IPS-18a (cell line): ENCODE data around the gene KCNIP3.

Source experiments
- H3K27ac ChIP-seq: one replicate; pipeline ENCODE4 v1.5.1; 2013; ENCODE audit warnings: low read length
- H3K27me3 ChIP-seq: one replicate; pipeline ENCODE4 v1.6.1; 2013; ENCODE audit warnings: mild to moderate bottlenecking, low read length; ENCODE audit not compliant: control insufficient read depth, insufficient read depth
- H3K36me3 ChIP-seq: one replicate; pipeline ENCODE4 v1.6.1; 2013; ENCODE audit warnings: low read depth, low read length; ENCODE audit not compliant: control insufficient read depth
- H3K4me1 ChIP-seq: one replicate; pipeline ENCODE4 v1.6.1; 2013; ENCODE audit warnings: low read depth, low read length; ENCODE audit not compliant: control insufficient read depth
- H3K4me3 ChIP-seq: one replicate; pipeline ENCODE4 v1.5.1; 2013; ENCODE audit warnings: low read length
- H3K9ac ChIP-seq: one replicate; pipeline ENCODE4 v1.6.1; 2013; ENCODE audit warnings: mild to moderate bottlenecking, low read length, moderate library complexity
- H3K9me3 ChIP-seq: one replicate; pipeline ENCODE4 v1.6.1; 2013; ENCODE audit warnings: low read depth, low read length; ENCODE audit not compliant: control insufficient read depth

The KCNIP3 gene

DNA sequence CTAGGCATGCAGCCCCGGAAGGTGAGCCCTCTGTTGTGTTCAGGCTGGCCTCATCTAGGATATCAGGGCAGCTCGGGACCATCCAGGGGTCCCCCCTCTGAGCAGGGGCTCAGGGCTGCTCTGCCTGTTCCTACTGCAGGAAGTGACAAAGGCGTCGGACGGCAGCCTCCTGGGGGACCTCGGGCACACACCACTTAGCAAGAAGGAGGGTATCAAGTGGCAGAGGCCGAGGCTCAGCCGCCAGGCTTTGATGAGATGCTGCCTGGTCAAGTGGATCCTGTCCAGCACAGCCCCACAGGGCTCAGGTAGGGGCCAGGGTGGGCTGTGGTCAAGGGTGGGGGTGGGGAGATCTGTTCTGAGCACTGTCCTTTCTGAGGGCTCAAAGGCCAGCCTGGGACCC lies 13.1 kb downstream of the KCNIP3 start:
- Histone ChIP-seq H3K27me3 (no peaks in the 10 kb centered on the region), H3K27ac (no peak overlapping the region), H3K9me3 (no peaks in the 10 kb centered on the region), H3K4me3 (no peak overlapping the region), H3K9ac (no peak overlapping the region), H3K4me1 (no peaks in the 10 kb centered on the region), H3K36me3 (no peaks in the 10 kb centered on the region)

DNA sequence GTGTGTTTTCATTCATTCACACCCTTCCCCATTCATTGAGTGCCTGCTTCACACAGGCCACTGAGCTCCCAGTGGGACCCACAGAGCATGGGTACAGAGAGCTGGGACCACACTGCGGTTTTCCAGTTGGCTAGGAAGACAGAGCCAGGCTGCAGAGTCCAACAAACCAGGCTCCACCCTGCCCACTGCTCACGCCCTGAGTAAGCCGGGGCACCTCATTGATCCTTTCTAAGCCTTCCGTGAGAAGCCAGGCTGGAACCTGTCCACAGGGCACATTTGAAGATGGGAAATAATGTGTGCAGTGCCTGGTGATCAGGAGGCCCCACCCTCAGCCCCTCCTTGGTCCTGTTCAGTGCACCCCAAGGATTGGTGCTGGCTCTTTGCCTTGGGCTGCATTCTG lies 13.5 kb downstream of the KCNIP3 start:
- H3K27ac ChIP-seq: no peak overlapping the region
- no peaks in the 10 kb centered on the region for H3K4me1 ChIP-seq
- no peak overlapping the region for H3K9ac ChIP-seq
- H3K27me3 ChIP-seq: no peaks in the 10 kb centered on the region
- H3K36me3 ChIP-seq: no peaks in the 10 kb centered on the region
- H3K9me3 ChIP-seq: no peaks in the 10 kb centered on the region
- no peak overlapping the region for H3K4me3 ChIP-seq

DNA sequence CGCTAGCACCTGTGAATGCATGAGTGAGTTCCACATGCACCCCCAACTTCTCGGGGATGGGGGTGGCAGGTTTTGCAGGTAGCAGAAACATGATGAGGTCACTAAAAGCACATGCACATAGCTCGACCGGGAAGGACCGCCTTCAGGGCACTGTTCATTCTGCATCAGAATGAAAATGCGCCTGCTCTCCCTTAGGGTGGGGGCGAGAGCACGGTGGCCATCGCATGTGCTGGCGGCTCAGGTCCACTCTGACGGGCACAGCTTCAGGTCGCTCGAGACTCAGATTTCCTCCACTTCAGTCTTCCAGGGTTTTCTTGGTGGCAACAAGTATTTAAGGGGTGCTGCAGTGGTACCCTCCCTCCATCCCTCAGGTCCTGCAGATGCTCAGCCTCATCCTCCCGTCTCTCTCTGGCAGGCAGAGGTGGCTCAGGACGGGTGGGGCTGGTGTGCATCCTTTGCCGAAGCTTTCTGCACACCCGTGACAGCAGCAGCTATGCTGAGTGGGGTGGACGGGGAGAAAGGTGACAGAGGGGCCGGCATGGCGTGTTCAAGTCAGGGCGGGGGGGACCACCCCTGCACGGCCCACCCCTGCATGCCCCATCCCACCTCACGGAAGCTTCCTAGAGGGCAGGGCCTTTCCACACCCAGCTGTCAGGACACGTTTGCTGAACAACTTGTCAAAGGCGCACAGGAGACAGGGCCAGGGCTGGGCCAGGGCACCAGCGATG lies 14.8 kb downstream of the KCNIP3 start:
- H3K9ac ChIP-seq: no peak overlapping the region
- H3K27ac ChIP-seq: no peak overlapping the region
- H3K36me3 ChIP-seq: no peaks in the 10 kb centered on the region
- H3K27me3 ChIP-seq: no peaks in the 10 kb centered on the region
- H3K4me1 ChIP-seq: no peaks in the 10 kb centered on the region
- H3K4me3 ChIP-seq: no peak overlapping the region
- H3K9me3 ChIP-seq: no peaks in the 10 kb centered on the region

DNA sequence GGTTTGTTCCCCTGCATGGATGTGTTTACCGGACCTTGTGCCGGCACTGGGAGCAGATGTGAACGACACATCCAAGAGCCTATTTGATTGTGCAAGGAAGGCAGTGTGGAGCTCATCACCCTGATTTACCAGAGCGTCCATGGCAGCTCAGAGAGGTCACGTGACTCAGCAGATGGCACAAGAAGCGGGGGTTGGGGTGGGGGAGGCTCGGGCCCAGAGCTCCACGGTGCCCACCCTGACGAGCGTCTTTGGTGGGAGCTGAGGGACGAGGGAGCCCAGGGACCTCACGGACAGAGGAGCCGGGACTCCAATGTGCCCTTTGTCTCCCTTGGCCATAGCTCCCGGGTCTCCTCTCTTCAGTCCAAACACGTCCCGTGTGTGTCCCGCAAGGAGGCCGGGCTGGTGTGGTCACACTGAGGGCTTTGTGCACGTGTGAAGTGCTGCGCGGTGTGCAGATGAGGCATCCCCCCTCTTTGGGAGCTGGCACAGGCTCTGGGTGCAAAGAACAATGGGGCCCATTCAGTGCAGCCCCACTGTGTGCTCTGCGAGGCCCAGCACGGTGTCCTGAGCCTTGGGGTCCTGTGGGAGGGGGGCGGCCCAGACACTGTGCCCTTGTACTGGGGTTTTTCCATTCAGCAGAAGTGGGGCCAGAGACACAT lies 15.5 kb downstream of the KCNIP3 start:
- Histone ChIP-seq H3K9ac (no peak overlapping the region), H3K9me3 (no peaks in the 10 kb centered on the region), H3K36me3 (no peaks in the 10 kb centered on the region), H3K4me1 (no peaks in the 10 kb centered on the region), H3K27me3 (no peaks in the 10 kb centered on the region), H3K27ac (no peak overlapping the region), H3K4me3 (no peak overlapping the region)

DNA sequence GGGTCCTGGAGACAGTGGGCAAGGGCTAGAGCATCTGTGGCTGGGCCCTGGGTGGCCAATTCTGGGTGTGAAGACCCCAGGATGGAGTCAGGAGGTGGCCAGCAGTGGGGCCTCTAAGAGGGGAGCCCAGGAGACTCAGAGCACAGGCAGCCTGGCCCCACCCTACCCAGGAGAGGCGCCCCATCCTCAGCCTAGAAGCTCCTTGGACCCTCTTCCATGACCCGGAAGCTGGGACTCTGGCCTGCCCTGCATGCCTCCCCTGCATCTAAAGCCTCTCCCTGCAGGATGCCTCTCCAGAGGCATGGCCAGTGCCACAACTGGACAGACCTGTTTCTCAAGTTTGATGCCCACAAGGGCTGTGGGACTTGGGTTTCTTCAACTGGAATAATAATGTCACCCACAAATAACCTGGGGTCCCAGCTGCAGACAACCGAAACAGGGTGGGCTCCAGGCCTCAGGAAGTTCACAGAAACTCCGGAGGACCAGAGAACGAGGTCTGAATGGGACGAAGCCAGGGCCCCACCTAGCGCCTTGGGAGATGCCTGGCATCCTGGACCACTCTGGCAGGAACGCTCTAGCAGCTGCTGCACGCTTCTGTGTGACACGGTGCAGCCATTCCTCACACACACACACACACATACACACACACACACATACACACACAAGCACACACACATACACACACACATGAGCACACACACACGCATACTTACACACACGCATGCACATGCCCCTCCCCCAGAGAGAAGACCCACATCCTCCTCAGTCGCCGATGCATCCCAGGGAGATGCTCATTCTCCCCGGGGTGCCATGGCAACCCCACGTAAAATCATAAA lies 16.4 kb downstream of the KCNIP3 start:
- Histone ChIP-seq H3K4me1 (no peaks in the 10 kb centered on the region), H3K9ac (no peak overlapping the region), H3K27me3 (no peaks in the 10 kb centered on the region), H3K4me3 (no peak overlapping the region), H3K36me3 (no peaks in the 10 kb centered on the region), H3K9me3 (no peaks in the 10 kb centered on the region), H3K27ac (no peak overlapping the region)

DNA sequence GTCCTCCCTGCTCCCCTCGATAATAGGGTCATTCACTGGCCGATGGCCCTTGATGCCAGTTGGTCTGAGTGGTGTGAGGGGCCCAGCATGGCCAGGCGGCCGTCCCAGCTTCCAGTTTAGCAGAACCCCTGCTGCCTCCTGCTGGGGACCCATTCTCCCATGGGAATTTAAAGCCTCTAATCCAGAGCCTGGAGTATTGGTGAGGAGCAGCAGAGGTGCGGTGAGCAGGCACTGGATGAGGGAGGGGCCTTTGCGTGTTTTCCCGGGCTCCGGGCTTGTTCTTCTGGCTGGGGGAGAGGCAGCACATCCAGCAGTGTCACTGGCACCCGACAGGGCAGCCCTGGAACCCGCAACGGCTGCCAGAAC lies 17.4 kb downstream of the KCNIP3 start:
- Histone ChIP-seq H3K9ac (no peak overlapping the region), H3K27me3 (no peaks in the 10 kb centered on the region), H3K36me3 (no peaks in the 10 kb centered on the region), H3K9me3 (no peaks in the 10 kb centered on the region), H3K4me1 (no peaks in the 10 kb centered on the region), H3K27ac (no peak overlapping the region), H3K4me3 (no peak overlapping the region)

DNA sequence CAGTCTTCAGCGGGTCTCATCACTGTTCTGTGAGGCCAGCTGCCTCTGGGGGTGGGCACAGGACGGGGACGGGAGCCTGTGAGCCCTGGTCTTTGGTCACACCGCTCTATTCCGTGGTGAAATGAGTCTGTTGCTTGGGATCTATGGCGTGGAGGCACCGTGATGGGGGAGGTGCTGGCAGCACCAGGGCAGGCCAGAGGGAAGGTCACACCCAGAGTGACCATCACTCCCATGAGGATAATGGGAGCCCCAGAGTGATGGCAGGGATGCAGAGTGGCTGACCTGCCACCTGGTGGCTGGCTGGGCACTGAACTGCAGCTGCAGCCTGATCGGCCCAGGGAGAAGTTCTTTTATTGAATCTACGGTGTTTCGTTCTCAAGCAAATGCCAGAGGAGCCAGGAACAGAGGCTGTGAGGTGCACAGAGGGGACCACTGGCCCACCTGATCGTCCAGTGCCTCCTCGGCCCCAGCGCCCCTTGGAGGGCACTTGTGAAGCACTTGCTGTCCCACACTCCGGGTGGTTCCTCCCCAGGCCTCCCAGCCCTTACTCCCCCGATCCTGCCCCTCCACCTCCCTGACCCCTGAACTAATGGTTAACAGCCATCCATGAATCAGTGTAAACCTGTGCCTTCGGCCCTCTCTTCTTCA lies 17.9 kb downstream of the KCNIP3 start:
- Histone ChIP-seq H3K27me3 (no peaks in the 10 kb centered on the region), H3K9ac (no peak overlapping the region), H3K4me1 (no peaks in the 10 kb centered on the region), H3K36me3 (no peaks in the 10 kb centered on the region), H3K9me3 (no peaks in the 10 kb centered on the region), H3K4me3 (no peak overlapping the region), H3K27ac (no peak overlapping the region)

DNA sequence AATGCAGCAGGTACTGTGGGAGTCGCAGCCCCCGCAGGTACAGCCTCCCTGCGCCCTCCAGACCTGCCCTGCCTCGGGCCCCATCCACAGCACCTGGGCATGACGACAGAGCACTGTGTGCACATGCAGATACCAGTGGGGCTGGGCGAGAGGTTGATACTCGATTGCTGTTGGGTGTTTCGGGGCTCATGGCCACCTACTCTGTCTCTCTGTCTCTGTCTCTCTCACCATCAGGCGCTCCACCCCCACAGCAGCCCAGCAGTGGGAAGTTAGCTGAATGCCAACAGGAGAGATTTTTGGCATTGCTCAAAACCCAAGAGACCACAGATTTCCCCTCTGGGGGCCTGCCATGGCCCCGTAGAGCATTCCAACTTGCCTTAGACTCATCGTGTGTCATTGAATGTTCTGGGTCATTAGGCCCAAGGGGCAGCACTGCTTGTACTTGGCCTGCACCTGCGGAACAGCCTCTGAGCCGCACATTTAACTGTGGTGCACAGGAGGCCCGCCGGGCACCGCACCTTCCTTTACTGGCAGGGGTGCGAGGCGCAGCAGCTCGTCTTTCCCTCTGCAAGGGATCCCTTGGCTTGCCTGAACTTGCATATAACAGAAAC lies 18.8 kb downstream of the KCNIP3 start:
- Histone ChIP-seq H3K36me3 (no peaks in the 10 kb centered on the region), H3K4me1 (no peaks in the 10 kb centered on the region), H3K27ac (no peak overlapping the region), H3K9ac (no peak overlapping the region), H3K9me3 (no peaks in the 10 kb centered on the region), H3K27me3 (no peaks in the 10 kb centered on the region), H3K4me3 (no peak overlapping the region)

DNA sequence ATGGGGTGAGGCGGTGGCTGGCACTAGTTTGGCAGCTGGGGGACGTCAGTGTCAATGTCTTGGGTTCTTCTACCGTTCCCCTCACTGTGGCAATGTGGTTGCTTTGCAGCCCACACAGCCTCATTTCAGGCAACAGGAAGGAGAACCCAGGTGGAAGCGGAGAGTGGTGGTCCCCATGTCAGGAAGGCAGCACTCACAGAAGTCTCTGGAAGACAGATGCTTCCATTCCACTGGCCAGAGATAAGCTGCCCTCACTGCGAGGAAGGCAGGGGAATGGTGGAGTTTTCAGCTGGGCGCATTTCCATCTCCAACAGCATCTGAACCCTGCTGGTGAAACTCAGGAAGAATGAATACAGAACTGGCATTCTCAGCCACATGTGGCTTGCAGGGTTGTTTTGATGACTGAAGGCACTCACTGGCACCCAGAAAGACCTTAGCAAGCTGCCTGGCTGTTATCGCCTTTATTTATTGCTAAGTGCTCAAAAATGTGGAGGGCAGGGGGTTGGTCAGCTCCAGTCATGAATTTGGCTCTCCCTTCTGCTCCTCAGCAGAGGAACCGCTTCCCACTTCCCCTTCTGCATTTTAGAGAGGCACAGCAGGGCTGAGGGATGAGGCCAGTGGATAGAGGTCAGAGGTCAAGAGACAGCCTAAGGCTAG lies 19.4 kb downstream of the KCNIP3 start:
- no peaks in the 10 kb centered on the region for H3K9me3 ChIP-seq
- H3K27ac ChIP-seq: no peak overlapping the region
- no peaks in the 10 kb centered on the region for H3K36me3 ChIP-seq
- H3K4me3 ChIP-seq: no peak overlapping the region
- no peak overlapping the region for H3K9ac ChIP-seq
- H3K4me1 ChIP-seq: no peaks in the 10 kb centered on the region
- no peaks in the 10 kb centered on the region for H3K27me3 ChIP-seq

DNA sequence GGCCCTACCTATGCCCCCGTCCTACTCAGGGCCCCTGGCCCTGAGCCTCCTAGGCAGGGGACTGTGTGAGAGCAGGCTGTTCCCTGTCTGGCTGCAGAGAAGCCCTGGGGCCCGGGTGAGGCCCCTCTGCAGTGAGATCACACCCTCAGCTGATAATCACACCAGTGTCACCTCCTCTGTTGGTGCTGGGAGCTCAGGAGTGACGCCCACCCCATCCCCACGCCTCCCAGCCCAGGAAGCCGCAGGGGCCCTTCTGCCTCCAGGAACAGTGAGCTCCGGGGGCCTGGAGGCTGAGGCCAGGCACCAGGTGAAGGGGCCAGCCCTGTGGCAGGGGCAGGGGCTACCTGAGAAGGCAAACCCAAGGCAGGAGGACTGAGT lies 20.0 kb downstream of the KCNIP3 start:
- no peaks in the 10 kb centered on the region for H3K27me3 ChIP-seq
- no peaks in the 10 kb centered on the region for H3K36me3 ChIP-seq
- no peaks in the 10 kb centered on the region for H3K9me3 ChIP-seq
- no peak overlapping the region for H3K9ac ChIP-seq
- no peaks in the 10 kb centered on the region for H3K4me1 ChIP-seq
- H3K4me3 ChIP-seq: no peak overlapping the region
- no peak overlapping the region for H3K27ac ChIP-seq
